Fibroblast of mammary gland (primary cell): ENCODE measurements around the gene KPNA6.
A peak's percentile ranks its signal among the peaks of the same experiment; 100 is the strongest.

ENCODE experiments used
- DNase-seq: peaks from one replicate; pipeline ENCODE4 v3.0.0-alpha.2; 2010; ENCODE audit warnings: low read depth
- H3K4me3 ChIP-seq: 2 replicates; pipeline ENCODE4 v1.5.1; 2011; ENCODE audit warnings: low read depth, mild to moderate bottlenecking, low read length, moderate library complexity; ENCODE audit not compliant: control insufficient read depth
- CTCF ChIP-seq: conservative IDR thresholded peaks from 2 replicates; pipeline ENCODE4 v1.5.1; 2011; ENCODE audit warnings: low read depth, low read length, inconsistent platforms; ENCODE audit not compliant: control insufficient read depth, insufficient read depth

The KPNA6 gene

DNA sequence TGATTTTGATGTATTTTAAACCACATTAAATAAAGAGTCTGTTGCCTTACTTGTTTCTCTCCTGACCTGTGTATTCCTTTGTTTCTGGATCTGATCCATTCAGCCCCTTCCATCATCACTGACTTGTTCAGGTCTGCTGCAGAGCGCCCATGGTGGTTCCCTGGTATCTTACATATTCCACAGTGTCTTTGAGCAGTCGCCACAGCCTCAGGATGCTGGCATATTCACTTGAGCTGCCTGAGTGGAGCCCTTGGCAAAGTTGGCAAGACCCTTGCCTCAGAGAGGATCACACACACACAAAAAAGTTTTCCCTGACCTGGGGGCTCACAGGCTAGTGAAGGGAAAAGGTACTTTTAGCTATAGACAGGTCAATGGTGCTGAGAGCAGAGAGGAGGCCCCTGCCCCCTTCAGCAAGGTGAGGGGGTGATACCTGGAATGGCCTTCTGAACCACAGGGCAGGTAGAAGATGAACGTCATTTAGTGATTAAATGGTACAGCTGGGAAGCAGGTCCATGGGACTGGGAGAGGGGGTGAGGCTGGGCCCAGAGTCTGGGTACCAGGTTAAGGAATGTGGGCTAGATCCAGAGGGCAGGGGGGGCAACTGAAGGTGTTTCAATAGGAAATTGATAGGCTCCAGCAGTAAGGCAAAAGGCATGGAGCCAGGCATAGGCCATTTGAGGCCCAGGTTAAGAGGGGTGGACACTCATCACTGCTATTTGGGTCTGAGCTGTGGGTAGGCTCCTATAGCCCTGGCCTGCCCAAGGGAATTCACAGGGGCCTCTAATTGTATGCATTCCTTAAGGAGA is 90.6 kb downstream of the KPNA6 start:
- no peak for TF ChIP-seq CTCF
- H3K4me3 ChIP-seq: no peak overlapping the region
- DNase-seq: no peak

- no peak for TF ChIP-seq CTCF
- H3K4me3 ChIP-seq: no peak overlapping the region
- DNase-seq: no peak
Observed at GRCh38 chr1:32199043-32199716, 91.3 kb downstream of the KPNA6 start.

- H3K4me3 ChIP-seq: no peak overlapping the region
- DNase-seq: no peak
- no peak for TF ChIP-seq CTCF
Observed at GRCh38 chr1:32199717-32200072, 91.8 kb downstream of the KPNA6 start.

DNA sequence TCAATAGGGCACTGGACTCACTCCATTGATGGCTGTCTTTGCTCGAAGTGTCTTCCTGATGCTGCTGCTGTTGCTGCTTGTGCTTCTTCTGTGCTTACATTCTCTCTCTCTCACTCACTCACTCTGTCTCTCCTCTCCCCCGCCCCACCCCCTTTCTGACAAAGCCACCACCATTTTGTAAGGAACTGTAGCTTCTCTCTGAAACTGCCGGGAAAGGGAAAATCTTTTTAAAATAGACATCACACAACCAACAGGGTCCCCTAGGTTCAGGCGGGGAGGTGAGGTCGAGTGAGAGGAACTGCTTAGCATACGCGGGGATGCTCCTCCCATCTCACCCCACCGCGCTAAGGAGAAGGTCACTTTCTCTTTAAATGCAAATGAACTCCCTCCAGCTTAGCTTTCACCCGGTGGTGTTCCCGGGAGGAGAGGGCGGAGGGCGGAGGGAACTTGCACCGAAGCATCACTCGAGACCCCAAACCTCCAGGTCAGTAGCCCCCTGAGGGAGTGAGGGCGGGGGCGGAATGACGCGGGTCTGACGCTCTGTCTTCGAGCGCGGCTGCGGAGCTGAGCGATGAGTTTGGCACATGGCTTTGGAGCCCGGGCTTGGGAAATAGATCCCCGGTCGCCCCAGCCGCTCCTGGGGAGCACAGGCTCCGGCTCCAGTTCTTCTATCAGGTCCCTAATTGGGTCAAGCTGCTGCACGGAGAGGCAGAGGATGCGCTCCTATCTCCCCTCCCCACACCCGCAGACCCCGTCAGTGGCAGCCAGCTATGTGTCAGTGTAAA is 92.6 kb downstream of the KPNA6 start, which contains the start of gene CCDC28B:
TSS of gene CCDC28B (plus strand) at position 370 of the 785 bp plus-strand sequence. CDS start 1,341 bp downstream, outside the sequence.
- H3K4me3 ChIP-seq: peak within 1 kb of the TSS; percentile 71
- TF ChIP-seq CTCF: no peak
- DNase-seq: peak; percentile 88

- TF ChIP-seq CTCF: no peak
- peak overlapping the region; percentile 71 for H3K4me3 ChIP-seq
- peak; percentile 51 for DNase-seq
Observed at GRCh38 chr1:32201011-32201855, 93.4 kb downstream of the KPNA6 start.

DNA sequence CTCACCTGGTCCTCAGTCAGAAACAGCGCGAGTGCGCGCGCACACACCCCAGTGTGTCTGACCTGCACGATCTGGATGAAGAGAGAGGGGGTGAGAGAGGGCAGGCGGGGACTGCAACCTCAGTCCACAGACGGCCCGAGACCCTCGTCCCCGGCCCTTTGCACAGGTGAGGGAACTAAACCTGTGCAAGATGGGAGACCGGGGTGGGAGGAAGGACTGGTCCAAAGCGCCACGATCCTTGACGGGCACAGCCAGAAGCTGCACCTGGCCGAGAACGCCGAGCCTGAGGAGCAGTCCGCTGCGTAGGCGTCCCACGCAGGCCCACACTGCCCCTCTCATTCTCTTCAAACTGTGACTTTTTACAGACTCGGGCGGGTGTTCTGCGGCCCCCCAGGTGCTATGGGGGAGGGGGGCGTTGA is 97.1 kb downstream of the KPNA6 start:
- DNase-seq: no peak
- peak overlapping the region; percentile 83 for H3K4me3 ChIP-seq
- TF ChIP-seq CTCF: no peak
